ENCODE data around the gene GP9. TPM values are rescaled to one million over a fixed set of nuclear protein-coding genes. Genes with fewer than 3 reads are reported as not detected.
"Not testable (repeated sequence)": the region's sequence is repeated elsewhere in the genome, so short reads cannot be mapped to it uniquely, and the experiment has no call there.

Gene GP9
- total and polyA plus RNA-seq, 2 donors from 2014 or later, result 0.49 TPM; not detected in 1

GRCh38 chr3:129063841-129064482 lies 3.4 kb downstream of the GP9 start:
- Histone ChIP-seq H3K4me1 (ENCODE audit: control insufficient read depth in 2 of 3, insufficient read depth in 2 of 3, low read depth in 1 of 3, low read length in 3 of 3) (no peaks in the 10 kb centered on the region), H3K27ac (ENCODE audit: low read depth in 2 of 2, low read length in 2 of 2) (no peak overlapping the region), H3K27me3 (ENCODE audit: control insufficient read depth, insufficient read depth, low read length) (no peaks in the 10 kb centered on the region), H3K9ac (ENCODE audit: low read length in 3 of 3) (no peak overlapping the region), H3K9me3 (ENCODE audit: control insufficient read depth in 2 of 3, insufficient read depth in 1 of 3, low read length in 3 of 3) (no peaks in the 10 kb centered on the region), H3K36me3 (ENCODE audit: control insufficient read depth in 2 of 3, insufficient read depth in 3 of 3, low read length in 3 of 3) (no peaks in the 10 kb centered on the region), H3K4me3 (ENCODE audit: low read length in 3 of 3) (no peak overlapping the region)
- DNase-seq (no peak), FAIRE-seq (no peak)
- intact Hi-C loops (cut with DNase I), result no loop called here
- TF ChIP-seq, protein P1, sequence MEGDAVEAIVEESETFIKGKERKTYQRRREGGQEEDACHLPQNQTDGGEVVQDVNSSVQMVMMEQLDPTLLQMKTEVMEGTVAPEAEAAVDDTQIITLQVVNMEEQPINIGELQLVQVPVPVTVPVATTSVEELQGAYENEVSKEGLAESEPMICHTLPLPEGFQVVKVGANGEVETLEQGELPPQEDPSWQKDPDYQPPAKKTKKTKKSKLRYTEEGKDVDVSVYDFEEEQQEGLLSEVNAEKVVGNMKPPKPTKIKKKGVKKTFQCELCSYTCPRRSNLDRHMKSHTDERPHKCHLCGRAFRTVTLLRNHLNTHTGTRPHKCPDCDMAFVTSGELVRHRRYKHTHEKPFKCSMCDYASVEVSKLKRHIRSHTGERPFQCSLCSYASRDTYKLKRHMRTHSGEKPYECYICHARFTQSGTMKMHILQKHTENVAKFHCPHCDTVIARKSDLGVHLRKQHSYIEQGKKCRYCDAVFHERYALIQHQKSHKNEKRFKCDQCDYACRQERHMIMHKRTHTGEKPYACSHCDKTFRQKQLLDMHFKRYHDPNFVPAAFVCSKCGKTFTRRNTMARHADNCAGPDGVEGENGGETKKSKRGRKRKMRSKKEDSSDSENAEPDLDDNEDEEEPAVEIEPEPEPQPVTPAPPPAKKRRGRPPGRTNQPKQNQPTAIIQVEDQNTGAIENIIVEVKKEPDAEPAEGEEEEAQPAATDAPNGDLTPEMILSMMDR (IDR thresholded peaks at IDR 0.05; ENCODE audit: borderline replicate concordance, extremely low read depth, insufficient read depth), result no peak

DNA sequence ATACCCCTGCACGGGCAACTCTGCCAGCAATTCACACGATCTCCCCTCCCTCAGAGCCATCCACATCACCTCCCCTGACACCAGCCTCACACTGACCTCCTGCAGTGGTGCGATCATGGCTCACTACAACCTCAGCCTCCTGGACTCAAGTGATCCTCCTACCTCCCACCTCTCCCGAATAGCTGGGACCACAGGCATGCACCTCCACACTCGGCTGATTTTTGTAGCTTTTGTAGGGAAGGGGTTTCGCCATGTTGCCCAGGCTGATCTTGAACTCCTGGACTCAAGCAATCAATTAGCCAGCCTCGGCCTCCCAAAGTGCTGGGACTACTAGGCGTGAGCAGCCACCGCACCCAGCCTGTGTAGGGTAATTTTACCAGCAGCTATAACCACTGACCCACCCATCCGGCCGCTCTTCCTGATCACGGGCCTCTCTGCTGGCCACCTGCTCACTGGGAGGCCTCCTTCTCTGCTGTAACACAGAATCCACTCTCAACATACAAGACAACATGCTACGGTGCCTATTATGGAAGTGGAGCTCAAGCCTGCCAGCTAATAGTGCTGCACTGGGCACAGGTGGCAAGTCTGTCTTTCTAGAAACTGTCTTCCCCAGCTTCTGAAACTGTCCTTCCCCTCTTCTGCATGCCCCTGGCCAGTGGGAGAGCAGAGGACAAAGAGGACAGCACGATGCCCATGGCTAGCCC lies 4.6 kb downstream of the GP9 start:
- Histone ChIP-seq H3K27me3 (ENCODE audit: control insufficient read depth, insufficient read depth, low read length) (no peaks in the 10 kb centered on the region), H3K9me3 (ENCODE audit: control insufficient read depth in 2 of 3, insufficient read depth in 1 of 3, low read length in 3 of 3) (no peaks in the 10 kb centered on the region), H3K36me3 (ENCODE audit: control insufficient read depth in 2 of 3, insufficient read depth in 3 of 3, low read length in 3 of 3) (no peaks in the 10 kb centered on the region), H3K27ac (ENCODE audit: low read depth in 2 of 2, low read length in 2 of 2) (no peak overlapping the region), H3K4me1 (ENCODE audit: control insufficient read depth in 2 of 3, insufficient read depth in 2 of 3, low read depth in 1 of 3, low read length in 3 of 3) (no peaks in the 10 kb centered on the region), H3K9ac (ENCODE audit: low read length in 3 of 3) (no peak overlapping the region), H3K4me3 (ENCODE audit: low read length in 3 of 3) (no peak overlapping the region)
- intact Hi-C loops (cut with DNase I), result no loop called here
- TF ChIP-seq, protein P1 (IDR thresholded peaks at IDR 0.05; ENCODE audit: borderline replicate concordance, extremely low read depth, insufficient read depth), result no peak
- FAIRE-seq, result no peak
- peak in 1 of 5 donors; percentile 17 for DNase-seq

DNA sequence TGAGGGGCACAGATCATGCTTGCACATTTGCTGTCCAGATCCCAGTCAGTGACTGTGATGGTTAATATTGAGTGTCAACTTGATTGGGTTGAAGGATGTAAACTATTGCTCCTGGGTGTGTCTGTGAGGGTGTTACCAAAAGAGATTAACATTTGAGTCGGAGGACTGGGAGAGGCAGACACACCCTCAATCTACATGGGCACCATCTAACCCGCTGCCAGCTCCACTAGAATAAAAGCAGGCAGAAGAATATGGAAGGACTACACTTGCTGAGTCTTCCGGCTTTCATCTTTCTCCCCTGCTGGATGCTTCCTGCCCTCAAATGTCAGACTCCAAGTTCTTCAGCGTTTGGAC lies 5.1 kb downstream of the GP9 start:
- no peak overlapping the region for H3K9ac ChIP-seq (ENCODE audit: low read length in 3 of 3)
- FAIRE-seq, result no peak
- intact Hi-C loops (cut with DNase I), result no loop called here

DNA sequence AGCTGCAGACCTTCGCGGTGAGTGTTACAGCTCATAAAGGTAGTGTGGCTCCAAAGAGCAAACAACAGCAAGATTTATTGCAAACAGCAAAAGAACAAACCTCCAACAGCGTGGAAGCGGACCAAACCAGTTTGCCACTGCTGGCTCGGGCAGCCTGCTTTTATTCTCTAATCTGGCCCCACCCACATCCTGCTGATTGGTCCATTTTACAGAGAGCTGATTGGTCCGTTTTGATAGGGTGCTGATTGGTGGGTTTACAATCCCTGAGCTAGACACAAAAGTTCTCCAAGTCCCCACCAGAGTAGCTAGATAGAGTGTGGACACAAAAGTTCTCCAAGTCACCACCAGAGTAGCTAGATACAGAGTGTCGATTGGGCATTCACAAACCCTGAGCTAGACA lies 7.1 kb downstream of the GP9 start:
- peak in 4 of 5 donors; percentile 27 to 30 (median 28) for DNase-seq
- FAIRE-seq; H3K36me3 ChIP-seq (ENCODE audit: control insufficient read depth in 2 of 3, insufficient read depth in 3 of 3, low read length in 3 of 3); H3K4me1 ChIP-seq (ENCODE audit: control insufficient read depth in 2 of 3, insufficient read depth in 2 of 3, low read depth in 1 of 3, low read length in 3 of 3); H3K27ac ChIP-seq (ENCODE audit: low read depth in 2 of 2, low read length in 2 of 2); H3K27me3 ChIP-seq (ENCODE audit: control insufficient read depth, insufficient read depth, low read length); H3K4me3 ChIP-seq (ENCODE audit: low read length in 3 of 3); H3K9ac ChIP-seq (ENCODE audit: low read length in 3 of 3); H3K9me3 ChIP-seq (ENCODE audit: control insufficient read depth in 2 of 3, insufficient read depth in 1 of 3, low read length in 3 of 3); intact Hi-C loops (cut with DNase I): not testable (repeated sequence)

More for the DNA sequence above, 5.1 kb downstream of the GP9 start:
- H3K27ac ChIP-seq (ENCODE audit: low read depth in 2 of 2, low read length in 2 of 2), result no peak overlapping the region
- H3K36me3 ChIP-seq (ENCODE audit: control insufficient read depth in 2 of 3, insufficient read depth in 3 of 3, low read length in 3 of 3), result no peaks in the 10 kb centered on the region
- no peaks in the 10 kb centered on the region for H3K9me3 ChIP-seq (ENCODE audit: control insufficient read depth in 2 of 3, insufficient read depth in 1 of 3, low read length in 3 of 3)
- TF ChIP-seq, protein P1 (IDR thresholded peaks at IDR 0.05; ENCODE audit: borderline replicate concordance, extremely low read depth, insufficient read depth), result no peak
- no peak overlapping the region for H3K4me3 ChIP-seq (ENCODE audit: low read length in 3 of 3)
- H3K4me1 ChIP-seq (ENCODE audit: control insufficient read depth in 2 of 3, insufficient read depth in 2 of 3, low read depth in 1 of 3, low read length in 3 of 3), result no peaks in the 10 kb centered on the region
- no peak for DNase-seq
- H3K27me3 ChIP-seq (ENCODE audit: control insufficient read depth, insufficient read depth, low read length), result no peaks in the 10 kb centered on the region

Measured in kidney (tissue), 14 donors.